Measurements from ENCODE around the gene LGI1.

- TF ChIP-seq, protein P1, sequence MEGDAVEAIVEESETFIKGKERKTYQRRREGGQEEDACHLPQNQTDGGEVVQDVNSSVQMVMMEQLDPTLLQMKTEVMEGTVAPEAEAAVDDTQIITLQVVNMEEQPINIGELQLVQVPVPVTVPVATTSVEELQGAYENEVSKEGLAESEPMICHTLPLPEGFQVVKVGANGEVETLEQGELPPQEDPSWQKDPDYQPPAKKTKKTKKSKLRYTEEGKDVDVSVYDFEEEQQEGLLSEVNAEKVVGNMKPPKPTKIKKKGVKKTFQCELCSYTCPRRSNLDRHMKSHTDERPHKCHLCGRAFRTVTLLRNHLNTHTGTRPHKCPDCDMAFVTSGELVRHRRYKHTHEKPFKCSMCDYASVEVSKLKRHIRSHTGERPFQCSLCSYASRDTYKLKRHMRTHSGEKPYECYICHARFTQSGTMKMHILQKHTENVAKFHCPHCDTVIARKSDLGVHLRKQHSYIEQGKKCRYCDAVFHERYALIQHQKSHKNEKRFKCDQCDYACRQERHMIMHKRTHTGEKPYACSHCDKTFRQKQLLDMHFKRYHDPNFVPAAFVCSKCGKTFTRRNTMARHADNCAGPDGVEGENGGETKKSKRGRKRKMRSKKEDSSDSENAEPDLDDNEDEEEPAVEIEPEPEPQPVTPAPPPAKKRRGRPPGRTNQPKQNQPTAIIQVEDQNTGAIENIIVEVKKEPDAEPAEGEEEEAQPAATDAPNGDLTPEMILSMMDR (IDR thresholded peaks at IDR 0.05; ENCODE audit: low read length): no peak
- TF ChIP-seq EZH2 (IDR thresholded peaks at IDR 0.05; ENCODE audit: borderline replicate concordance, low read length): no peak
Measured at GRCh38 chr10:93751832-93752231, 5.9 kb upstream of the LGI1 start.
